ENCODE measurements around the gene SIGLEC9.

SIGLEC9 gene

GRCh38 chr19:51124729-51125128 is at the start of gene SIGLEC9:
Gene SIGLEC9 (plus strand): TSS chr19:51124906. CDS start chr19:51124975, 69 bp downstream.
- DNase-seq: no peak

- DNase-seq: no peak
These were observed 48.7 kb upstream of the SIGLEC9 start for GRCh38 chr19:51075998-51076397.

- no peak for DNase-seq
These were observed 48.0 kb upstream of the SIGLEC9 start for GRCh38 chr19:51076631-51077213.

GRCh38 chr19:51078104-51078503 is 46.6 kb upstream of the SIGLEC9 start:
- DNase-seq: no peak

- DNase-seq: no peak
These were observed 46.0 kb upstream of the SIGLEC9 start for GRCh38 chr19:51078731-51079130.

GRCh38 chr19:51079481-51080110 is 45.1 kb upstream of the SIGLEC9 start:
- DNase-seq: no peak

GRCh38 chr19:51081476-51081875 is 43.2 kb upstream of the SIGLEC9 start:
- DNase-seq: no peak

- no peak for DNase-seq
These were observed 42.1 kb upstream of the SIGLEC9 start, which contains the start of gene KLK14 for GRCh38 chr19:51082611-51083010. Gene KLK14 (minus strand): TSS chr19:51082887. CDS start chr19:51082614, 273 bp downstream.

GRCh38 chr19:51083181-51083580 is 41.5 kb upstream of the SIGLEC9 start:
- DNase-seq: no peak

- no peak for DNase-seq
These were observed 40.9 kb upstream of the SIGLEC9 start for GRCh38 chr19:51083783-51084182.

- no peak for DNase-seq
These were observed 40.2 kb upstream of the SIGLEC9 start for GRCh38 chr19:51084505-51084904.

- no peak for DNase-seq
These were observed 38.4 kb upstream of the SIGLEC9 start for GRCh38 chr19:51086153-51086850.

GRCh38 chr19:51089786-51090185 is 34.9 kb upstream of the SIGLEC9 start:
- DNase-seq: no peak

- no peak for DNase-seq
These were observed 34.2 kb upstream of the SIGLEC9 start for GRCh38 chr19:51090471-51090870.

- DNase-seq: no peak
These were observed 33.6 kb upstream of the SIGLEC9 start for GRCh38 chr19:51091126-51091525.

GRCh38 chr19:51091895-51092873 is 32.5 kb upstream of the SIGLEC9 start:
- DNase-seq: no peak

- no peak for DNase-seq
These were observed 31.6 kb upstream of the SIGLEC9 start for GRCh38 chr19:51093101-51093500.

- DNase-seq: no peak
These were observed 31.0 kb upstream of the SIGLEC9 start for GRCh38 chr19:51093510-51094345.

GRCh38 chr19:51094696-51095279 is 29.9 kb upstream of the SIGLEC9 start:
- no peak for DNase-seq

- no peak for DNase-seq
These were observed 28.1 kb upstream of the SIGLEC9 start for GRCh38 chr19:51096473-51097165.

GRCh38 chr19:51097166-51097738 is 27.5 kb upstream of the SIGLEC9 start:
- DNase-seq: peak; percentile 76

Data from activated CD8-positive, alpha-beta memory T cell treated with anti-CD3 and anti-CD28 coated beads, Interleukin-2, amount 50 U/mL, for 4 hours (primary cell).